HFF-Myc (cell line): ENCODE results near the gene CXXC4.

Experiments
- DNase-seq: peaks from one replicate; pipeline ENCODE4 v3.0.0-alpha.2; 2011; ENCODE audit warnings: low read depth; ENCODE audit errors: extremely low read depth
- H3K4me3 ChIP-seq: replicated peaks from 2 replicates; pipeline ENCODE4 v1.5.1; 2011; ENCODE audit warnings: low read depth, mild to moderate bottlenecking, control low read depth, low read length
- CTCF ChIP-seq: IDR thresholded peaks from 2 replicates; pipeline ENCODE4 v1.5.1; 2012; ENCODE audit warnings: mild to moderate bottlenecking, low read depth, low read length, control low read depth; ENCODE audit errors: missing control alignments

Gene CXXC4

GRCh38 chr4:104519588-104519987, 24.9 kb upstream of the CXXC4 start:
- no peak for TF ChIP-seq CTCF
- no peak overlapping the region for H3K4me3 ChIP-seq
- DNase-seq: no peak

GRCh38 chr4:104516884-104517283, 22.2 kb upstream of the CXXC4 start:
- no peak overlapping the region for H3K4me3 ChIP-seq
- no peak for TF ChIP-seq CTCF
- DNase-seq: no peak

GRCh38 chr4:104508224-104508623, 13.5 kb upstream of the CXXC4 start:
- DNase-seq: no peak
- H3K4me3 ChIP-seq: no peak overlapping the region
- TF ChIP-seq CTCF: no peak

- no peak for DNase-seq
Measured at GRCh38 chr4:104507112-104507511, 12.4 kb upstream of the CXXC4 start.

GRCh38 chr4:104504536-104504935, 9.8 kb upstream of the CXXC4 start:
- no peak overlapping the region for H3K4me3 ChIP-seq
- DNase-seq: no peak

More at GRCh38 chr4:104507112-104507511, 12.4 kb upstream of the CXXC4 start:
- no peak overlapping the region for H3K4me3 ChIP-seq
- TF ChIP-seq CTCF: no peak

GRCh38 chr4:104502471-104502870, 7.8 kb upstream of the CXXC4 start:
- TF ChIP-seq CTCF: no peak
- no peak overlapping the region for H3K4me3 ChIP-seq
- DNase-seq: no peak

More at GRCh38 chr4:104504536-104504935, 9.8 kb upstream of the CXXC4 start:
- TF ChIP-seq CTCF: no peak

- H3K4me3 ChIP-seq: no peak overlapping the region
- no peak for DNase-seq
- no peak for TF ChIP-seq CTCF
Measured at GRCh38 chr4:104501290-104501689, 6.6 kb upstream of the CXXC4 start.
